Fibroblast of lung (primary cell): Measurements from ENCODE around the gene LILRA5. TPM values are rescaled to one million over a fixed set of nuclear protein-coding genes. Genes with fewer than 3 reads are reported as not detected.

Source experiments
- DNase-seq, 2 donors: peaks; one replicate each; pipeline versions ENCODE4 v3.0.0 to v3.0.0-alpha.2; 2010; ENCODE audit warnings: low read depth in 2 of 2
- H2AFZ ChIP-seq: 2 replicates; pipeline ENCODE4 v1.5.1; 2012; ENCODE audit warnings: low read length, control low read depth, inconsistent platforms
- H3K27ac ChIP-seq: 2 replicates; pipeline ENCODE4 v1.5.1; 2011; ENCODE audit warnings: low read length, control low read depth; ENCODE audit not compliant: insufficient read depth
- H3K27me3 ChIP-seq: 2 replicates; pipeline ENCODE4 v1.5.1; 2011; ENCODE audit warnings: mild to moderate bottlenecking, low read length; ENCODE audit not compliant: control insufficient read depth, insufficient read depth
- H3K36me3 ChIP-seq: 2 replicates; pipeline ENCODE4 v1.5.1; 2011; ENCODE audit warnings: low read length; ENCODE audit not compliant: control insufficient read depth, insufficient read depth
- H3K4me1 ChIP-seq: 2 replicates; pipeline ENCODE4 v1.5.1; 2011; ENCODE audit warnings: low read length; ENCODE audit not compliant: control insufficient read depth, insufficient read depth; ENCODE audit errors: extremely low read depth
- H3K4me2 ChIP-seq: 2 replicates; pipeline ENCODE4 v1.5.1; 2011; ENCODE audit warnings: low read length, control low read depth; ENCODE audit not compliant: insufficient read depth; ENCODE audit errors: extremely low read depth
- H3K4me3 ChIP-seq, 4 experiments: fragments of 200-600 bp in 1 of 4; sonication (generic) in 1 of 4; replicated peaks in 1 of 4; 2 replicates each; pipeline ENCODE4 v1.5.1; 2011 to 2016; ENCODE audit warnings: low read length in 4 of 4, low read depth in 3 of 4, mild to moderate bottlenecking in 3 of 4, control low read depth in 2 of 4, inconsistent platforms in 1 of 4, mixed read lengths in 1 of 4; ENCODE audit not compliant: insufficient read depth in 1 of 4; ENCODE audit errors: control extremely low read depth in 1 of 4
- H3K79me2 ChIP-seq: 2 replicates; pipeline ENCODE4 v1.5.1; 2012; ENCODE audit warnings: mild to moderate bottlenecking, low read length, inconsistent platforms; ENCODE audit not compliant: control insufficient read depth, insufficient read depth
- H3K9ac ChIP-seq: 2 replicates; pipeline ENCODE4 v1.5.1; 2011; ENCODE audit warnings: mild to moderate bottlenecking, low read length, control low read depth; ENCODE audit not compliant: insufficient read depth
- H3K9me3 ChIP-seq: 2 replicates; pipeline ENCODE4 v1.5.1; 2012; ENCODE audit warnings: low read depth, low read length; ENCODE audit not compliant: control insufficient read depth, insufficient read depth
- H4K20me1 ChIP-seq: 2 replicates; pipeline ENCODE4 v1.5.1; 2011; ENCODE audit warnings: low read length; ENCODE audit not compliant: control insufficient read depth, insufficient read depth; ENCODE audit errors: extremely low read depth
- CTCF ChIP-seq, 2 donors: IDR thresholded peaks in 1 of 2; conservative IDR thresholded peaks in 1 of 2; 1 replicate in 1 of 2; 2 replicates in 1 of 2; pipeline ENCODE4 v1.5.1; 2011 to 2012; ENCODE audit warnings: low read length in 2 of 2, control low read depth in 1 of 2, inconsistent platforms in 1 of 2, low read depth in 1 of 2, mild to moderate bottlenecking in 1 of 2
- EZH2 ChIP-seq: IDR thresholded peaks from 2 replicates; pipeline ENCODE4 v1.5.1; 2012; ENCODE audit warnings: low read length, control low read depth, mild to moderate bottlenecking; ENCODE audit errors: missing control alignments
- polyA plus RNA-seq, 2 donors: library from polyadenylated mRNA; depleted of rRNA in 1 of 2; stranded (reverse) in 1 of 2; unstranded in 1 of 2; fragments of >200 nt; gene quantifications; 2 replicates each; pipeline ENCODE4 v1.2.1, GENCODE V29; 2011 to 2012; ENCODE audit warnings: missing spikeins in 1 of 2
- total RNA-seq: library from RNA; depleted of rRNA; stranded (reverse); fragments of >200 nt; gene quantifications from 2 replicates; pipeline ENCODE4 v1.2.1, GENCODE V29; 2014

LILRA5 gene
- total and polyA plus RNA-seq, 2 donors (not counting 1 experiment from before 2014, with no cell fraction given): not detected

- H3K27me3 ChIP-seq: no peaks in the 10 kb centered on the region
- no peaks in the 10 kb centered on the region for H3K9me3 ChIP-seq
These were observed 28.3 kb upstream of the LILRA5 start for GRCh38 chr19:54341295-54341694.

GRCh38 chr19:54339646-54340358 lies 26.8 kb upstream of the LILRA5 start:
- H3K9me3 ChIP-seq: no peaks in the 10 kb centered on the region
- no peaks in the 10 kb centered on the region for H4K20me1 ChIP-seq
- no peak for DNase-seq
- H3K4me1 ChIP-seq: no peaks in the 10 kb centered on the region
- H3K4me2 ChIP-seq: no peak overlapping the region
- no peaks in the 10 kb centered on the region for H3K79me2 ChIP-seq
- TF ChIP-seq EZH2 (no peak), CTCF (conservative IDR thresholded peaks at IDR 0.05 in 1 of 2, IDR thresholded peaks at IDR 0.05 in 1 of 2; ENCODE audit: low read depth in 1 of 2, low read length in 2 of 2) (no peak)
- no peaks in the 10 kb centered on the region for H3K36me3 ChIP-seq
- H3K9ac ChIP-seq: no peak overlapping the region
- H3K27me3 ChIP-seq: no peaks in the 10 kb centered on the region
- no peak overlapping the region for H3K4me3 ChIP-seq
- H2AFZ ChIP-seq: no peak overlapping the region
- H3K27ac ChIP-seq: no peak overlapping the region

More at GRCh38 chr19:54341295-54341694, 28.3 kb upstream of the LILRA5 start:
- no peak for DNase-seq
- Histone ChIP-seq H3K4me2 (no peak overlapping the region), H3K4me1 (no peaks in the 10 kb centered on the region), H4K20me1 (no peaks in the 10 kb centered on the region), H2AFZ (no peak overlapping the region), H3K79me2 (no peaks in the 10 kb centered on the region), H3K36me3 (no peaks in the 10 kb centered on the region), H3K27ac (no peak overlapping the region), H3K9ac (no peak overlapping the region), H3K4me3 (no peak overlapping the region)
- TF ChIP-seq CTCF (conservative IDR thresholded peaks at IDR 0.05 in 1 of 2, IDR thresholded peaks at IDR 0.05 in 1 of 2; ENCODE audit: low read depth in 1 of 2, low read length in 2 of 2) (no peak), EZH2 (no peak)

GRCh38 chr19:54338521-54338920 lies 25.6 kb upstream of the LILRA5 start:
- no peaks in the 10 kb centered on the region for H3K36me3 ChIP-seq
- no peak for DNase-seq
- no peaks in the 10 kb centered on the region for H4K20me1 ChIP-seq
- no peak overlapping the region for H3K4me3 ChIP-seq
- no peaks in the 10 kb centered on the region for H3K27me3 ChIP-seq
- no peak overlapping the region for H3K27ac ChIP-seq
- no peaks in the 10 kb centered on the region for H3K4me1 ChIP-seq
- no peak overlapping the region for H2AFZ ChIP-seq
- no peak overlapping the region for H3K4me2 ChIP-seq
- H3K9me3 ChIP-seq: no peaks in the 10 kb centered on the region
- H3K79me2 ChIP-seq: no peaks in the 10 kb centered on the region
- TF ChIP-seq EZH2 (no peak), CTCF (conservative IDR thresholded peaks at IDR 0.05 in 1 of 2, IDR thresholded peaks at IDR 0.05 in 1 of 2; ENCODE audit: low read depth in 1 of 2, low read length in 2 of 2) (no peak)
- H3K9ac ChIP-seq: no peak overlapping the region
